IMR-90 (cell line): ENCODE measurements around the gene FLT4. TPM values are rescaled to one million over a fixed set of nuclear protein-coding genes. Genes with fewer than 3 reads are reported as not detected.

Source experiments
- ATAC-seq: fragments of 200-7000 bp; cut with Tn5 transposase; 2 replicates; pipeline ENCODE4 v1.9.1; 2020; ENCODE audit warnings: low read depth, mild to moderate bottlenecking, moderate library complexity
- BruUV-seq: library from RNA; stranded (reverse); fragments of 400-500 nt; replicated peaks from 2 replicates; lab custom pipeline; 2021; lab: Mats Ljungman, UMichigan
- CTCF ChIA-PET: fragments of 300-600 bp; formaldehyde crosslinking; extraction: SDS; loops from one replicate; lab custom pipeline; 2021; ENCODE audit warnings: antibody characterized with exemption; lab: Yijun Ruan, JAX
- POLR2A ChIA-PET: fragments of 300-600 bp; sonication (Branson Sonifier 250); formaldehyde crosslinking; loops from one replicate; lab custom pipeline; 2022; ENCODE audit warnings: antibody characterized with exemption; ENCODE audit not compliant: unreplicated experiment; lab: Charles Lee
- DNase-seq: peaks from one replicate; pipeline ENCODE4 v3.0.0; 2013
- H2AFZ ChIP-seq: replicated peaks from 2 replicates; pipeline ENCODE3; 2013; ENCODE audit warnings: low read length, mild to moderate bottlenecking; ENCODE audit not compliant: poor library complexity
- H2AK5ac ChIP-seq: 2 replicates; pipeline ENCODE4 v1.6.1; 2013; ENCODE audit warnings: low read depth, low read length, inconsistent platforms
- H2AK9ac ChIP-seq: replicated peaks from 2 replicates; pipeline ENCODE3; 2013; ENCODE audit warnings: mild to moderate bottlenecking, low read depth, low read length, moderate library complexity; ENCODE audit not compliant: poor library complexity
- H2BK120ac ChIP-seq: 2 replicates; pipeline ENCODE4 v1.6.1; 2013; ENCODE audit warnings: low read depth, low read length, inconsistent platforms
- H2BK15ac ChIP-seq: 3 replicates; pipeline ENCODE4 v1.6.1; 2013; ENCODE audit warnings: low read depth, low read length, inconsistent platforms
- H2BK20ac ChIP-seq: 2 replicates; pipeline ENCODE4 v1.6.1; 2013; ENCODE audit warnings: low read depth, mild to moderate bottlenecking, inconsistent platforms, low read length, moderate library complexity
- H2BK5ac ChIP-seq: 2 replicates; pipeline ENCODE4 v1.6.1; 2013; ENCODE audit warnings: mild to moderate bottlenecking, low read depth, low read length, inconsistent platforms; ENCODE audit not compliant: poor library complexity, severe bottlenecking
- H3K14ac ChIP-seq: replicated peaks from 2 replicates; pipeline ENCODE4 v1.6.1; 2013; ENCODE audit warnings: low read depth, low read length, inconsistent platforms
- H3K18ac ChIP-seq: 2 replicates; pipeline ENCODE4 v1.6.1; 2013; ENCODE audit warnings: low read depth, low read length, control low read depth
- H3K23ac ChIP-seq: 2 replicates; pipeline ENCODE4 v1.6.1; 2013; ENCODE audit warnings: low read depth, low read length, inconsistent platforms
- H3K27ac ChIP-seq: 2 replicates; pipeline ENCODE4 v1.5.1; 2013; ENCODE audit warnings: mild to moderate bottlenecking, control low read depth, low read length; ENCODE audit not compliant: insufficient read depth
- H3K27me3 ChIP-seq: 2 replicates; pipeline ENCODE4 v1.6.1; 2013; ENCODE audit warnings: low read length; ENCODE audit not compliant: control insufficient read depth, insufficient read depth
- H3K36me3 ChIP-seq: 2 replicates; pipeline ENCODE4 v1.6.1; 2013; ENCODE audit warnings: low read length, mixed read lengths; ENCODE audit not compliant: control insufficient read depth, insufficient read depth
- H3K4ac ChIP-seq: 2 replicates; pipeline ENCODE4 v1.6.1; 2013; ENCODE audit warnings: low read depth, low read length, inconsistent platforms
- H3K4me1 ChIP-seq: 2 replicates; pipeline ENCODE4 v1.6.1; 2013; ENCODE audit warnings: low read length, mixed read lengths; ENCODE audit not compliant: control insufficient read depth, insufficient read depth
- H3K4me2 ChIP-seq: 2 replicates; pipeline ENCODE4 v1.6.1; 2013; ENCODE audit warnings: low read depth, mild to moderate bottlenecking, control low read depth, low read length, moderate library complexity
- H3K4me3 ChIP-seq: 2 replicates; pipeline ENCODE4 v1.5.1; 2013; ENCODE audit warnings: low read depth, mild to moderate bottlenecking, control low read depth, low read length, moderate library complexity; ENCODE audit not compliant: insufficient read depth
- H3K56ac ChIP-seq: 2 replicates; pipeline ENCODE4 v1.6.1; 2013; ENCODE audit warnings: low read length, inconsistent platforms; ENCODE audit not compliant: insufficient read depth; ENCODE audit errors: extremely low read depth
- H3K79me1 ChIP-seq, 2 experiments: 2 replicates each; pipeline ENCODE4 v1.6.1; 2013; ENCODE audit warnings: low read length in 2 of 2, inconsistent platforms in 1 of 2, low read depth in 1 of 2
- H3K9ac ChIP-seq: 2 replicates; pipeline ENCODE4 v1.6.1; 2013; ENCODE audit warnings: low read depth, low read length, control low read depth
- H3K9me1 ChIP-seq: 2 replicates; pipeline ENCODE4 v1.6.1; 2013; ENCODE audit warnings: low read length, inconsistent platforms; ENCODE audit not compliant: insufficient read depth
- H3K9me3 ChIP-seq: 2 replicates; pipeline ENCODE4 v1.6.1; 2013; ENCODE audit warnings: low read length; ENCODE audit not compliant: control insufficient read depth, insufficient read depth
- H4K20me1 ChIP-seq: 2 replicates; pipeline ENCODE4 v1.6.1; 2013; ENCODE audit warnings: low read length, inconsistent platforms; ENCODE audit not compliant: insufficient read depth
- H4K5ac ChIP-seq: 2 replicates; pipeline ENCODE4 v1.6.1; 2013; ENCODE audit warnings: mild to moderate bottlenecking, low read depth, low read length, control low read depth
- H4K8ac ChIP-seq, 2 experiments: 2 replicates each; pipeline ENCODE4 v1.6.1; 2013; ENCODE audit warnings: low read depth in 2 of 2, low read length in 2 of 2, control low read depth in 1 of 2, inconsistent platforms in 1 of 2
- H4K91ac ChIP-seq: 2 replicates; pipeline ENCODE4 v1.6.1; 2013; ENCODE audit warnings: low read depth, low read length, inconsistent platforms; ENCODE audit not compliant: insufficient read depth
- BHLHE40 ChIP-seq: fragments of 150-350 bp; IDR thresholded peaks from 2 replicates; pipeline ENCODE4 v1.6.1; 2016; ENCODE audit warnings: mild to moderate bottlenecking, low read depth, low read length
- CEBPB ChIP-seq: IDR thresholded peaks from 2 replicates; pipeline ENCODE4 v1.6.1; 2012; ENCODE audit warnings: low read depth, low read length, improper control_type of control experiment
- CHD1 ChIP-seq: IDR thresholded peaks from 2 replicates; pipeline ENCODE4 v1.6.1; 2012; ENCODE audit warnings: low read depth, low read length, improper control_type of control experiment
- FOS ChIP-seq: fragments of 150-350 bp; IDR thresholded peaks from 2 replicates; pipeline ENCODE4 v1.6.1; 2016; ENCODE audit warnings: low read depth, low read length
- MAFK ChIP-seq: IDR thresholded peaks from 2 replicates; pipeline ENCODE4 v1.6.1; 2012; ENCODE audit warnings: low read depth, low read length, improper control_type of control experiment
- MAZ ChIP-seq: IDR thresholded peaks from 2 replicates; pipeline ENCODE4 v1.6.1; 2012; ENCODE audit warnings: low read depth, mild to moderate bottlenecking, low read length, improper control_type of control experiment, moderate library complexity, borderline replicate concordance
- MXI1 ChIP-seq: IDR thresholded peaks from 2 replicates; pipeline ENCODE4 v1.6.1; 2012; ENCODE audit warnings: low read depth, mild to moderate bottlenecking, low read length, moderate library complexity, borderline replicate concordance
- NFE2L2 ChIP-seq: fragments of 150-350 bp; IDR thresholded peaks from 2 replicates; pipeline ENCODE4 v1.6.1; 2016; ENCODE audit warnings: low read depth, mild to moderate bottlenecking, low read length
- POLR2A ChIP-seq: IDR thresholded peaks from 2 replicates; pipeline ENCODE4 v1.6.1; 2012; ENCODE audit warnings: mild to moderate bottlenecking, low read depth, low read length
- RAD21 ChIP-seq: IDR thresholded peaks from 2 replicates; pipeline ENCODE4 v1.6.1; 2012; ENCODE audit warnings: low read length, improper control_type of control experiment
- RCOR1 ChIP-seq: IDR thresholded peaks from 2 replicates; pipeline ENCODE4 v1.6.1; 2012; ENCODE audit warnings: mild to moderate bottlenecking, low read length, improper control_type of control experiment; ENCODE audit not compliant: insufficient replicate concordance
- RFX5 ChIP-seq: IDR thresholded peaks from 2 replicates; pipeline ENCODE4 v1.8.0; 2012; ENCODE audit warnings: low read depth, mild to moderate bottlenecking, low read length, moderate library complexity
- SMC3 ChIP-seq: fragments of 150-350 bp; IDR thresholded peaks from 2 replicates; pipeline ENCODE4 v1.6.1; 2016; ENCODE audit warnings: low read depth, mild to moderate bottlenecking, antibody characterized with exemption, low read length, moderate library complexity
- WGBS, 2 experiments: methylation state at CpG; one replicate each; pipeline versions ENCODE4 v1.1.5 to v1.1.7; 2013; ENCODE audit warnings: missing lambda C conversion rate in 2 of 2; ENCODE audit not compliant: insufficient read length in 1 of 2; ENCODE audit errors: extremely low coverage in 2 of 2; 5-methylcytosine and 5-hydroxymethylcytosine counted together
- dilution Hi-C: fragments of 300-500 bp; cut with HindIII; formaldehyde crosslinking; loops from one replicate; pipeline ENCODE4 v1.14.3; 2018; ENCODE audit warnings: low sequenced_read_pairs; ENCODE audit not compliant: unreplicated experiment
- in situ Hi-C: fragments of 300-500 bp; cut with MboI; formaldehyde crosslinking; loops from 3 replicates; pipeline ENCODE4 v1.14.3; 2019; ENCODE audit warnings: low sequenced_read_pairs, inconsistent platforms, mixed read lengths
- intact Hi-C: fragments of 100-400 bp; cut with micrococcal nuclease; formaldehyde crosslinking; loops from 2 replicates; pipeline ENCODE4 v1.10.0; 2022
- polyA plus RNA-seq, 3 experiments: library from polyadenylated mRNA; depleted of rRNA; stranded (reverse); fragments of >200 nt; gene quantifications; 2 replicates each; pipeline ENCODE4 v1.2.3, GENCODE V29; 2012; ENCODE audit warnings: low replicate concordance in 1 of 3
- total RNA-seq: library from RNA; depleted of rRNA; stranded (reverse); fragments of >200 nt; gene quantifications from 2 replicates; pipeline ENCODE4 v1.2.3, GENCODE V29; 2012
- TF ChIP-seq, protein P1 (sequence below): conservative IDR thresholded peaks from 2 replicates; pipeline ENCODE4 v1.5.1; 2012; ENCODE audit warnings: mild to moderate bottlenecking, low read depth, low read length, improper control_type of control experiment
- TF ChIP-seq, protein P2 (sequence below): fragments of 150-350 bp; IDR thresholded peaks from 2 replicates; pipeline ENCODE4 v1.6.1; 2017; ENCODE audit warnings: mild to moderate bottlenecking, antibody characterized with exemption, low read length, low read depth
- TF ChIP-seq, protein P3 (sequence below): fragments of 150-350 bp; IDR thresholded peaks from 2 replicates; pipeline ENCODE4 v1.6.1; 2016; ENCODE audit warnings: low read depth, mild to moderate bottlenecking, low read length, moderate library complexity, borderline replicate concordance

FLT4 gene
- total and polyA plus RNA-seq, 2 of the 4 experiments (the other 2 are of a cell fraction): under 0.01 to 0.07 TPM

DNA sequence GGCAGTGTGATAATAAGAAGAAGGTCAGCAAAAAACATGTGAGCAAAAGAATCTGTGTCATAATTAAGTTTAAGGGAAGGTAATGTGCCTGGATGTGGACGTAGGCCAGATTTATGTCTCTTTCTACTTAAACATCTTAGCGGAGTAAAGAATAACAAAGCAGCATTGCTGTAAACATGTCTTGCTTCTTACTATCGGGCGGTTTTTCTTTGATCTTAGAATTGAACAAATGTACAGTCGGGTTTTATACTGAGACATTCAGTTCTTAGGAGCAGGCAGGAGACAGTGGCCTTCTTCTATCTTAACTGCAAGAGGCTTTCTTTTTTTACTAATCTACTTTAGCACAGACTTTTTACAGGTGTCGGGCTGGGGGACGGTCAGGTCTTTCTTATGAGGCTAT, 40.4 kb upstream of the FLT4 start:
- no TSS peak for BruUV-seq
- H3K36me3 ChIP-seq: no peaks in the 10 kb centered on the region
- no peaks in the 10 kb centered on the region for H3K4me1 ChIP-seq
- ATAC-seq: no peak
- no peaks in the 10 kb centered on the region for H3K79me1 ChIP-seq
- POLR2A ChIA-PET: no interaction called here
- no peak overlapping the region for H3K27ac ChIP-seq
- no CpG with 5 or more reads among the region's 7 CpGs for WGBS, 2 experiments
- H3K9me1 ChIP-seq: no peaks in the 10 kb centered on the region
- H2BK120ac ChIP-seq: no peak overlapping the region
- no peak overlapping the region for H2AK9ac ChIP-seq
- CTCF ChIA-PET: no interaction called here
- H4K20me1 ChIP-seq: no peaks in the 10 kb centered on the region
- no peaks in the 10 kb centered on the region for H3K9me3 ChIP-seq
- dilution Hi-C loops (no loop called here), intact Hi-C loops (no loop called here), in situ Hi-C loops (no loop called here)
- no peak overlapping the region for H4K8ac ChIP-seq
- no peak overlapping the region for H2BK5ac ChIP-seq
- no peak overlapping the region for H3K14ac ChIP-seq
- no peak overlapping the region for H3K4me3 ChIP-seq
- no peak overlapping the region for H2AFZ ChIP-seq
- H3K23ac ChIP-seq: no peak overlapping the region
- no peak overlapping the region for H2BK15ac ChIP-seq
- peaks cover 6% of the 10 kb centered on the region for H3K27me3 ChIP-seq
- H4K5ac ChIP-seq: no peak overlapping the region
- H3K4me2 ChIP-seq: no peak overlapping the region
- TF ChIP-seq BHLHE40 (no peak), SMC3 (no peak), POLR2A (no peak), RFX5 (no peak), FOS (no peak), MAFK (no peak), CHD1 (no peak), RCOR1 (no peak), RAD21 (no peak), CEBPB (no peak), MAZ (no peak), NFE2L2 (no peak), MXI1 (no peak)
- TF ChIP-seq, protein P1, sequence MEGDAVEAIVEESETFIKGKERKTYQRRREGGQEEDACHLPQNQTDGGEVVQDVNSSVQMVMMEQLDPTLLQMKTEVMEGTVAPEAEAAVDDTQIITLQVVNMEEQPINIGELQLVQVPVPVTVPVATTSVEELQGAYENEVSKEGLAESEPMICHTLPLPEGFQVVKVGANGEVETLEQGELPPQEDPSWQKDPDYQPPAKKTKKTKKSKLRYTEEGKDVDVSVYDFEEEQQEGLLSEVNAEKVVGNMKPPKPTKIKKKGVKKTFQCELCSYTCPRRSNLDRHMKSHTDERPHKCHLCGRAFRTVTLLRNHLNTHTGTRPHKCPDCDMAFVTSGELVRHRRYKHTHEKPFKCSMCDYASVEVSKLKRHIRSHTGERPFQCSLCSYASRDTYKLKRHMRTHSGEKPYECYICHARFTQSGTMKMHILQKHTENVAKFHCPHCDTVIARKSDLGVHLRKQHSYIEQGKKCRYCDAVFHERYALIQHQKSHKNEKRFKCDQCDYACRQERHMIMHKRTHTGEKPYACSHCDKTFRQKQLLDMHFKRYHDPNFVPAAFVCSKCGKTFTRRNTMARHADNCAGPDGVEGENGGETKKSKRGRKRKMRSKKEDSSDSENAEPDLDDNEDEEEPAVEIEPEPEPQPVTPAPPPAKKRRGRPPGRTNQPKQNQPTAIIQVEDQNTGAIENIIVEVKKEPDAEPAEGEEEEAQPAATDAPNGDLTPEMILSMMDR: no peak
- TF ChIP-seq, protein P2, sequence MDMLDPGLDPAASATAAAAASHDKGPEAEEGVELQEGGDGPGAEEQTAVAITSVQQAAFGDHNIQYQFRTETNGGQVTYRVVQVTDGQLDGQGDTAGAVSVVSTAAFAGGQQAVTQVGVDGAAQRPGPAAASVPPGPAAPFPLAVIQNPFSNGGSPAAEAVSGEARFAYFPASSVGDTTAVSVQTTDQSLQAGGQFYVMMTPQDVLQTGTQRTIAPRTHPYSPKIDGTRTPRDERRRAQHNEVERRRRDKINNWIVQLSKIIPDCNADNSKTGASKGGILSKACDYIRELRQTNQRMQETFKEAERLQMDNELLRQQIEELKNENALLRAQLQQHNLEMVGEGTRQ: no peak
- TF ChIP-seq, protein P3, sequence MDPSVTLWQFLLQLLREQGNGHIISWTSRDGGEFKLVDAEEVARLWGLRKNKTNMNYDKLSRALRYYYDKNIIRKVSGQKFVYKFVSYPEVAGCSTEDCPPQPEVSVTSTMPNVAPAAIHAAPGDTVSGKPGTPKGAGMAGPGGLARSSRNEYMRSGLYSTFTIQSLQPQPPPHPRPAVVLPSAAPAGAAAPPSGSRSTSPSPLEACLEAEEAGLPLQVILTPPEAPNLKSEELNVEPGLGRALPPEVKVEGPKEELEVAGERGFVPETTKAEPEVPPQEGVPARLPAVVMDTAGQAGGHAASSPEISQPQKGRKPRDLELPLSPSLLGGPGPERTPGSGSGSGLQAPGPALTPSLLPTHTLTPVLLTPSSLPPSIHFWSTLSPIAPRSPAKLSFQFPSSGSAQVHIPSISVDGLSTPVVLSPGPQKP: no peak
- no peak overlapping the region for H2BK20ac ChIP-seq
- no peak for DNase-seq
- H3K56ac ChIP-seq: no peak overlapping the region
- H3K4ac ChIP-seq: no peak overlapping the region
- H3K18ac ChIP-seq: no peak overlapping the region
- no peak overlapping the region for H3K9ac ChIP-seq
- H2AK5ac ChIP-seq: no peak overlapping the region
- no peak overlapping the region for H4K91ac ChIP-seq
